Activated CD4-positive, CD25-positive, alpha-beta regulatory T cell treated with anti-CD3 and anti-CD28 coated beads, Interleukin-2, amount 50 U/mL, for 24 hours (primary cell): Measurements from ENCODE around the gene CBX2.

Experiments used
- ATAC-seq, 2 donors: fragments of 150-1000 bp; cut with Tn5 transposase; one replicate each; pipeline ENCODE4 v1.10.0; 2021; ENCODE audit warnings: mild to moderate bottlenecking in 1 of 2, moderate library complexity in 1 of 2

CBX2 gene

GRCh38 chr17:79831265-79832217 is 53.6 kb downstream of the CBX2 start:
- no peak for ATAC-seq

- no peak for ATAC-seq
Observed at GRCh38 chr17:79832218-79833109, 54.5 kb downstream of the CBX2 start.

GRCh38 chr17:79833110-79833450 is 55.1 kb downstream of the CBX2 start:
- no peak for ATAC-seq

- no peak for ATAC-seq
Observed at GRCh38 chr17:79833744-79834564, 56.0 kb downstream of the CBX2 start.

GRCh38 chr17:79834565-79835469 is 56.9 kb downstream of the CBX2 start:
- ATAC-seq, result no peak

GRCh38 chr17:79835470-79835899 is 57.5 kb downstream of the CBX2 start:
- no peak for ATAC-seq

GRCh38 chr17:79835953-79836509 is 58.1 kb downstream of the CBX2 start:
- ATAC-seq, result no peak

- no peak for ATAC-seq
Observed at GRCh38 chr17:79836510-79836971, 58.6 kb downstream of the CBX2 start.

GRCh38 chr17:79836972-79837887 is 59.3 kb downstream of the CBX2 start:
- ATAC-seq, result no peak
